Omental fat pad (tissue), 4 donors: ENCODE results near the gene STARD10. TPM values are rescaled to one million over a fixed set of nuclear protein-coding genes. Genes with fewer than 3 reads are reported as not detected.

Source experiments
- ATAC-seq: fragments of 150-250 bp; one replicate; pipeline ENCODE4 v1.9.1; 2016; ENCODE audit warnings: mild to moderate bottlenecking, moderate library complexity; ENCODE audit not compliant: low FRiP score
- DNase-seq: peaks from one replicate; pipeline ENCODE4 v3.0.0-alpha.2; 2019; ENCODE audit warnings: low spot score
- total RNA-seq, 4 donors: library from RNA; depleted of rRNA; stranded (reverse); fragments of >200 nt; gene quantifications; one replicate each; pipeline ENCODE4 v1.1.0, GENCODE V29; 2016
- TF ChIP-seq, protein P1 (sequence below), 3 donors: fragments of 450-650 bp; IDR thresholded peaks; one replicate each; pipeline ENCODE4 v1.5.1; 2016 to 2017; ENCODE audit warnings: antibody characterized with exemption in 3 of 3, mild to moderate bottlenecking in 3 of 3, moderate library complexity in 2 of 3

The STARD10 gene
- total RNA-seq, 4 donors from 2014 or later = 10.9 to 20.6 (median 15.4) TPM

DNA sequence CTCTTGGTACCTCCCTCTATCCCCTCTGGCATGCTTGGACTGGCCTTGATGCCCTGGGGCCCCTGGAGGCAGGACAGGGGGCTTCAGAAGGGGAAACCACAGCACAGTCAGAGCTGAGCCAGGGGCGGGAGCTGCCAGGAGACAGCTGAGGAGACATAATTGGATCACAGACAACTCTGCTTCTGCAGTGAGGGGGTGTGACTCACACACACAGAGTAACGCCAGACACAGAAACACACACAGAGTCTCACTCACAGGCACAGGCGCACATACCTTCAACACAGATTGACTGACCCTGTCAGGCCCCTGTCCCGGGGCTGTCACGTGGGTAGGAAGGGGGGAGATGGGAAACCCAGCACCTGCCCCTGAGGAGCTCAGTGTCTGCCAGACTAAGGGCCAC lies 20.6 kb downstream of the STARD10 start:
- ATAC-seq = peak; percentile 80

DNA sequence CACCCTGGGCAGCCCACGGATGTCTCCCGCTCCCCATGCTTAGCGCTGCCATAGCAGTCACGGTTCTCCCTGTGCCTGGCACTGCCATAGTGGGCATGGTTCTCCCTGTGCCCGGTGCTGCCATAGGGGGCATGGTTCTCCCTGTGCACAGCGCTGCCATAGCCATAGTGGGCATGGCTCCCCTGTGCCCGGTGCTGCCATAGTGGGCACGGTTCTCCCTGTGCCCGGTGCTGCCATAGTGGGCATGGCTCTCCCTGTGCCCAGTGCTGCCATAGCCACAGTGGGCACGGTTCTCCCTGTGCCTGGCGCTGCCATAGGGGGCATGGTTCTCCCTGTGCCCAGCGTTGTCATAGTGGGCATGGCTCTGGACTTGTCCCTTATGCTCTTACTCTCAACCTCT lies 21.8 kb downstream of the STARD10 start:
- ATAC-seq (no peak), DNase-seq (no peak)
- TF ChIP-seq, protein P1, sequence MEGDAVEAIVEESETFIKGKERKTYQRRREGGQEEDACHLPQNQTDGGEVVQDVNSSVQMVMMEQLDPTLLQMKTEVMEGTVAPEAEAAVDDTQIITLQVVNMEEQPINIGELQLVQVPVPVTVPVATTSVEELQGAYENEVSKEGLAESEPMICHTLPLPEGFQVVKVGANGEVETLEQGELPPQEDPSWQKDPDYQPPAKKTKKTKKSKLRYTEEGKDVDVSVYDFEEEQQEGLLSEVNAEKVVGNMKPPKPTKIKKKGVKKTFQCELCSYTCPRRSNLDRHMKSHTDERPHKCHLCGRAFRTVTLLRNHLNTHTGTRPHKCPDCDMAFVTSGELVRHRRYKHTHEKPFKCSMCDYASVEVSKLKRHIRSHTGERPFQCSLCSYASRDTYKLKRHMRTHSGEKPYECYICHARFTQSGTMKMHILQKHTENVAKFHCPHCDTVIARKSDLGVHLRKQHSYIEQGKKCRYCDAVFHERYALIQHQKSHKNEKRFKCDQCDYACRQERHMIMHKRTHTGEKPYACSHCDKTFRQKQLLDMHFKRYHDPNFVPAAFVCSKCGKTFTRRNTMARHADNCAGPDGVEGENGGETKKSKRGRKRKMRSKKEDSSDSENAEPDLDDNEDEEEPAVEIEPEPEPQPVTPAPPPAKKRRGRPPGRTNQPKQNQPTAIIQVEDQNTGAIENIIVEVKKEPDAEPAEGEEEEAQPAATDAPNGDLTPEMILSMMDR (IDR thresholded peaks at IDR 0.05) = no peak

More for the DNA sequence above, 20.6 kb downstream of the STARD10 start:
- no peak for DNase-seq
- TF ChIP-seq, protein P1 (IDR thresholded peaks at IDR 0.05) = no peak

DNA sequence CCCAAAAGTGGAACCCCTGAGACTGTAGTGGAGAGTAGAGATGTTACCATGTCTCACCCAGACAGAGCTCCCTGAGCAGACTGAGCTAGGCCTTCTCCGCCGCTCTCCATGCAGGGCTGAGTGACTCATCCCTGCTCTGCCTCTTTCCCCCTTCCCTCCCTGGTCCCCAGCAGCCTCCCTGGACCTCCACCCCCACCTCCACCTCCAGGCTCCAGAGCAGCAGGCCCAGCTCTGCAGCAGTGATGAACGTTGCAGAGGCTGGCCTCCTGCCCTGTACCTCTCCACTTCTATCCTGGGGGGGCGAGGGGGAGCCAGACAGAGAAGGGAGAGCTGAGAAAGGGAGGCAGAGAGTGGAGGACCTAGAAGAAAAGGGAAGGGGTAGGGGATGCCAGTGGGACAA lies 22.3 kb downstream of the STARD10 start:
- TF ChIP-seq, protein P1 (IDR thresholded peaks at IDR 0.05) = no peak
- ATAC-seq (no peak), DNase-seq (no peak)

DNA sequence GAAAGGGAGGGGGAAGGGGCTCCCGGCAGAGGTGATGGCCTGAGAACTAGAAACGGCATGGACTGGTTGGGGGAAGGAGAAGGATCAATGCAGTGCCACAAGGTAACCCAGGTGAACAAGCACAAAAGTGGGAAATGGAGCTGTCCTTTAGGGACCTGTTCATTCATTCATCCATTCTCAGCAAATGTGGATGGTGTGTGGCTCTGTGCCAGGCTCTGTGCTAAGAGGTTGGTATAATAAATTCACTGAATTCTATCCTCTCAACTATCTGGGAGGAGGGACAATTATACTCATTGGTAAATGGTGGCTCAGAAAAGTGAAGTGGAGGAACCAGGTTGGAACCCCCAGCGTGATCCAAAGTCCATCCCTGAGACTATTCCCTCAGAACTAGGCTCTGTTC lies 23.0 kb downstream of the STARD10 start:
- ATAC-seq (no peak), DNase-seq (no peak)
- TF ChIP-seq, protein P1 (IDR thresholded peaks at IDR 0.05) = no peak

DNA sequence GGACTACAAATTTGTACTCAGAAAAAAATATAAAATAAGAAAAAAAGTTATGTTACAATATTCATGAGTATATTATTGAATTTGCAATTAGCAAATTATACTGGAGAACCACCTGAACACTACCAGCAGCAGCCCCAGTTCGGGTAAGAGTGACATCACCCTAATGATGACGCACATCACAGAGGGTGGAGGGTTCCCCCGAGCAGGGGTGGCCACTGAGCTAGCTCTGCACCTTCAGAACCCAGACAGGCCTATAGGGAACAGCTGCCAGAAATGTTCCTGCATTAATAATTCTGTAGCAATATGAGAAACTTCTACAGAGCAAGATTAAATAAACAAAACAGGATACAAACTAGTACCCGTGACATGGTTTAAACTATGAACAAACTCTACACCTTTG lies 24.2 kb downstream of the STARD10 start:
- DNase-seq (no peak), ATAC-seq (no peak)
- TF ChIP-seq, protein P1 (IDR thresholded peaks at IDR 0.05) = no peak

DNA sequence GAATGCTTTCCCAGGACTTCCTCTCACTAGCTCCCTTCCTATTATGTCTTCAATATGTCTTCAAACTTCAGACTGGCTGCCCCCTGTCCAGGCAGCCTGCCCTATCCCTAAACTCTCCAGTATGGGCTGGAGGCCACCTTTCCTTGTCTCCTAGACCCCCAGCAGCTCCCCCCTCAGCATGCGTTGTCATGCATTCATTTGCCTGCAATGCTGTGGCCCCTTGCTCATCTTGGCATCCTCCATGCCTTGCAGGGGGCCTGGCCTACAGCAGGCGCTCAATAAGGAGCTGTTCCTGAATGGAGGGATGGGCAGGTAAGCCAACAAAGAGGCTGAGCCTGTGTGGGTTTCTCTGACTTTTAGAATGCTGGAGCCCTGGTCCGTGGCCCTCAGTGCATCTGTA lies 25.3 kb downstream of the STARD10 start:
- no peak for DNase-seq
- TF ChIP-seq, protein P1 (IDR thresholded peaks at IDR 0.05) = no peak
- no peak for ATAC-seq

DNA sequence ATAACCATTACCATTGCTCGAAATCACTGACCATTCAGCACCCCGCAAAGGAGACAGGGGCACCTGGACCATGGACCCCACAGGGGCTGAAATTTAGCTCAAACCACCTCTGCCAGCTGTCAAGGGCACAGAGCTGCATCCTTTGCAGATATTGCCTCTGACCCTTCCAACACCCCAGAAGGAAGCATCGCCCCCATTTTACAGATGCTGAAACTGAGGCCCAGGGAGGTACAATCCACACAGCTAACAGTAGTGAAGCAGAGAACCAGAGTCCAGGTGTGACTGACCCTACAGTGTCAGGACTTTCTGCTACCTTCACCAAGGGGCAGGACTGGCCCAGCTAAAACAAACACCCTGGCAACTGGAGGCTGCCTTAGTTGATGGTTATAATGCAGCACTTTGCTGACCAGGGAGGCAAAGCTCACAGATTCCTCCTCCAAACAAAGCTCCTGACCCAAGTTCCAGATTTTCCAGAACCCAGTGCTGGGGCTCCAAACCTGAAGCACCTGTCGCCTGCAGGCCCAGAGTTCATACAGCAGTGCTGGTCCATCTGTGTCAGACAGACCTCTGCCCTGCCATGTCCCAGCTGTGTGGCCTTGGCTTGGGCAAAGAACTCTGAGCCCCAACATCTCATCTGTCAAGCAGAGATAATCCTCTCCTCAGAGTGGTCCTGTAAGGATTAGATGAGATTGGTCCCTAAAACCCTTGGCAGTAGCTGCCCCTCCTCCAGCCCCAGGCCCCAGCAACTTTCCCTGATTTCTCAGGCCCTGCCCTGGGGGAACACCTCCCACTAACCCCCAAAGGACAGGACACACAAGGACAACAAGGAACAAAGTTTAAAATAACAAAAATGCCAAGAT lies 26.4 kb downstream of the STARD10 start:
- DNase-seq (no peak), ATAC-seq (no peak)
- TF ChIP-seq, protein P1 (IDR thresholded peaks at IDR 0.05) = no peak
